GM23338 (cell line): Measurements from ENCODE around the gene ADAMTS10. TPM values are rescaled to one million over a fixed set of nuclear protein-coding genes. Genes with fewer than 3 reads are reported as not detected.

Source experiments
- ATAC-seq: fragments of 200-7000 bp; cut with Tn5 transposase; 3 replicates; pipeline ENCODE4 v1.9.1; 2020
- DNase-seq: peaks from one replicate; pipeline ENCODE4 v3.0.0-alpha.2; 2015; ENCODE audit warnings: low spot score
- H2AFZ ChIP-seq: fragments of 200-600 bp; sonication (generic); 2 replicates; pipeline ENCODE4 v1.8.0; 2016; ENCODE audit warnings: antibody characterized with exemption, mild to moderate bottlenecking, moderate library complexity
- H3F3A ChIP-seq: fragments of 200-600 bp; sonication (generic); replicated peaks from 2 replicates; pipeline ENCODE4 v1.8.0; 2017; ENCODE audit warnings: antibody characterized with exemption, mixed run types, low read depth
- H3K27ac ChIP-seq: fragments of 200-600 bp; sonication (generic); 2 replicates; pipeline ENCODE4 v1.6.1; 2016; ENCODE audit warnings: low read depth
- H3K27me3 ChIP-seq: fragments of 200-600 bp; sonication (generic); 2 replicates; pipeline ENCODE4 v1.8.0; 2016; ENCODE audit warnings: mild to moderate bottlenecking, mixed run types, moderate library complexity; ENCODE audit not compliant: insufficient read depth
- H3K36me3 ChIP-seq: fragments of 200-600 bp; sonication (generic); 2 replicates; pipeline ENCODE4 v1.8.0; 2016; ENCODE audit warnings: mild to moderate bottlenecking; ENCODE audit not compliant: insufficient read depth
- H3K4me1 ChIP-seq: fragments of 200-600 bp; sonication (generic); 2 replicates; pipeline ENCODE4 v1.8.0; 2016; ENCODE audit warnings: mild to moderate bottlenecking, moderate library complexity; ENCODE audit not compliant: insufficient read depth
- H3K4me2 ChIP-seq: fragments of 200-600 bp; sonication (generic); 2 replicates; pipeline ENCODE4 v1.7.1; 2017; ENCODE audit warnings: mixed run types
- H3K4me3 ChIP-seq: fragments of 200-600 bp; sonication (generic); 2 replicates; pipeline ENCODE4 v1.6.1; 2016; ENCODE audit warnings: mixed run types
- H3K79me2 ChIP-seq: fragments of 200-600 bp; sonication (generic); replicated peaks from 2 replicates; pipeline ENCODE4 v1.8.0; 2017; ENCODE audit warnings: mild to moderate bottlenecking; ENCODE audit not compliant: insufficient read depth
- H3K9me2 ChIP-seq: fragments of 200-600 bp; sonication (generic); 2 replicates; pipeline ENCODE4 v1.8.0; 2017; ENCODE audit not compliant: insufficient read depth
- H4K20me1 ChIP-seq: fragments of 200-600 bp; sonication (generic); replicated peaks from 2 replicates; pipeline ENCODE4 v1.8.0; 2017; ENCODE audit warnings: mild to moderate bottlenecking; ENCODE audit not compliant: insufficient read depth
- H3K27ac Mint-ChIP-seq: 2 replicates; pipeline ENCODE4 v1.8.0; 2020; ENCODE audit warnings: inconsistent platforms, mild to moderate bottlenecking, moderate library complexity, mixed read lengths
- H3K27me3 Mint-ChIP-seq: 3 replicates; pipeline ENCODE4 v1.8.0; 2022; ENCODE audit warnings: low read depth, mild to moderate bottlenecking, moderate library complexity, mixed read lengths, inconsistent platforms; ENCODE audit not compliant: insufficient read depth, poor library complexity
- H3K36me3 Mint-ChIP-seq: 3 replicates; pipeline ENCODE4 v1.8.0; 2021; ENCODE audit warnings: low read depth, mild to moderate bottlenecking, inconsistent platforms, moderate library complexity, mixed read lengths
- H3K4me1 Mint-ChIP-seq: 3 replicates; pipeline ENCODE4 v1.8.0; 2020; ENCODE audit warnings: mild to moderate bottlenecking, inconsistent platforms, mixed read lengths
- H3K4me3 Mint-ChIP-seq: 3 replicates; pipeline ENCODE4 v1.8.0; 2021; ENCODE audit warnings: moderate library complexity, mild to moderate bottlenecking, inconsistent platforms, mixed read lengths
- H3K9me3 Mint-ChIP-seq: 3 replicates; pipeline ENCODE4 v1.8.0; 2020; ENCODE audit warnings: moderate library complexity, mild to moderate bottlenecking, inconsistent platforms, mixed read lengths
- CREB1 ChIP-seq: fragments of 250-450 bp; sonication (Bioruptor Pico); IDR thresholded peaks from 2 replicates; pipeline ENCODE4 v1.5.0; 2020; ENCODE audit warnings: low read depth, mild to moderate bottlenecking, moderate library complexity
- CTCF ChIP-seq, 2 experiments: fragments of 200-600 bp in 1 of 2; sonication (generic) in 1 of 2; conservative IDR thresholded peaks; 2 replicates each; pipeline versions ENCODE4 v1.5.1 to v1.6.1; 2016 to 2017; ENCODE audit warnings: antibody characterized with exemption in 2 of 2, low read depth in 2 of 2, mild to moderate bottlenecking in 2 of 2, moderate library complexity in 1 of 2
- ETS1 ChIP-seq: IDR thresholded peaks from 2 replicates; pipeline ENCODE4 v1.6.1; 2016; ENCODE audit warnings: antibody characterized with exemption
- EZH2 ChIP-seq: fragments of 200-600 bp; sonication (generic); IDR thresholded peaks from one replicate; pipeline ENCODE4 v1.8.0; 2017; ENCODE audit warnings: antibody characterized with exemption, mild to moderate bottlenecking, low read depth; ENCODE audit not compliant: unreplicated experiment
- EZH2phosphoT487 ChIP-seq: fragments of 200-600 bp; sonication (generic); IDR thresholded peaks from one replicate; pipeline ENCODE4 v1.8.1; 2018; ENCODE audit warnings: antibody characterized with exemption; ENCODE audit not compliant: unreplicated experiment
- JUNB ChIP-seq: IDR thresholded peaks from one replicate; pipeline ENCODE4 v1.6.1; 2016; ENCODE audit warnings: antibody characterized with exemption; ENCODE audit not compliant: unreplicated experiment
- NANOG ChIP-seq: IDR thresholded peaks from 2 replicates; pipeline ENCODE4 v1.6.1; 2016; ENCODE audit warnings: antibody characterized with exemption, borderline replicate concordance
- POLR2AphosphoS5 ChIP-seq: IDR thresholded peaks from 2 replicates; pipeline ENCODE4 v1.6.1; 2016; ENCODE audit warnings: antibody characterized with exemption, low read depth
- REST ChIP-seq: IDR thresholded peaks from one replicate; pipeline ENCODE4 v1.6.1; 2018; ENCODE audit warnings: antibody characterized with exemption; ENCODE audit not compliant: unreplicated experiment
- STAT1 ChIP-seq: IDR thresholded peaks from one replicate; pipeline ENCODE4 v1.6.1; 2016; ENCODE audit warnings: antibody characterized with exemption; ENCODE audit not compliant: unreplicated experiment
- ZNF114 ChIP-seq: fragments of 250-450 bp; sonication (Bioruptor Pico); IDR thresholded peaks from 2 replicates; pipeline ENCODE4 v1.5.0; 2020; ENCODE audit warnings: mild to moderate bottlenecking, moderate library complexity
- ZNF331 ChIP-seq: fragments of 250-450 bp; sonication (Bioruptor Pico); IDR thresholded peaks from 2 replicates; pipeline ENCODE4 v1.5.0; 2020; ENCODE audit warnings: low read depth, mild to moderate bottlenecking, moderate library complexity
- ZNF462 ChIP-seq: fragments of 250-450 bp; sonication (Bioruptor Pico); IDR thresholded peaks from 2 replicates; pipeline ENCODE4 v1.5.0; 2020; ENCODE audit warnings: mild to moderate bottlenecking, moderate library complexity
- polyA plus RNA-seq: library from polyadenylated mRNA; unstranded; fragments of >200 nt; fragmentation: Nextera tagmentation; extraction: Ambion mirVana; gene quantifications from 2 replicates; pipeline ENCODE4 v1.2.1, GENCODE V29; 2016
- total RNA-seq: library from RNA; depleted of rRNA; stranded (reverse); fragments of >200 nt; shearing (Covaris generic); gene quantifications from 2 replicates; pipeline ENCODE4 v1.2.3, GENCODE V29; 2014

The ADAMTS10 gene
- total and polyA plus RNA-seq, 2 experiments from 2014 or later: 5.0 to 25.9 TPM

- no peak overlapping the region for H2AFZ ChIP-seq
These were observed 66.3 kb downstream of the ADAMTS10 start for GRCh38 chr19:8544168-8544567.

More at GRCh38 chr19:8544168-8544567, 66.3 kb downstream of the ADAMTS10 start:
- H3K4me2 ChIP-seq: no peak overlapping the region
- ATAC-seq: no peak
- H3K4me1 ChIP-seq: no peaks in the 10 kb centered on the region
- no peaks in the 10 kb centered on the region for H3K27me3 ChIP-seq
- DNase-seq: no peak
- Mint-ChIP-seq H3K27me3 (peaks cover 3% of the 10 kb centered on the region), H3K4me3 (no peak overlapping the region), H3K9me3 (no peaks in the 10 kb centered on the region), H3K4me1 (no peaks in the 10 kb centered on the region), H3K27ac (no peak overlapping the region), H3K36me3 (peaks cover 21% of the 10 kb centered on the region; the same call in 2 of the 3 replicates)
- H3K9me2 ChIP-seq: no peaks in the 10 kb centered on the region
- no peaks in the 10 kb centered on the region; the same call in 1 of the 2 replicates for H4K20me1 ChIP-seq
- H3F3A ChIP-seq: no peaks in the 10 kb centered on the region
- H3K4me3 ChIP-seq: no peak overlapping the region
- TF ChIP-seq ETS1 (no peak), CTCF (conservative IDR thresholded peaks at IDR 0.05; ENCODE audit: low read depth in 2 of 2) (no peak), CREB1 (no peak), NANOG (no peak), ZNF114 (no peak), STAT1 (no peak), EZH2 (no peak), EZH2phosphoT487 (no peak), POLR2AphosphoS5 (no peak), JUNB (no peak), ZNF462 (no peak), REST (no peak), ZNF331 (CRISPR knock-in tag) (no peak)
- H3K79me2 ChIP-seq: no peaks in the 10 kb centered on the region
- no peak overlapping the region for H3K27ac ChIP-seq
- no peaks in the 10 kb centered on the region for H3K36me3 ChIP-seq
